HepG2 (cell line): Measurements from ENCODE around the gene UACA. TPM values are rescaled to one million over a fixed set of nuclear protein-coding genes. Genes with fewer than 3 reads are reported as not detected.
A peak's percentile ranks its signal among the peaks of the same experiment; 100 is the strongest.

Experiments
- CREB1 ChIP-seq, 2 experiments: fragments of 450-650 bp in 1 of 2; IDR thresholded peaks; 2 replicates each; pipeline ENCODE4 v1.6.1; 2016 to 2017; ENCODE audit warnings: control low read depth in 1 of 2, mild to moderate bottlenecking in 1 of 2, missing compliant biosample characterization in 1 of 2, missing genetic modification characterization in 1 of 2
- DMAP1 ChIP-seq: IDR thresholded peaks from 2 replicates; pipeline ENCODE4 v1.6.1; 2016
- FOXK1 ChIP-seq: sonication (generic); formaldehyde crosslinking; IDR thresholded peaks from 2 replicates; pipeline ENCODE4 v1.4.0; 2020; ENCODE audit warnings: low read depth, missing genetic modification reagents, borderline replicate concordance
- GPBP1L1 ChIP-seq: sonication (generic); formaldehyde crosslinking; IDR thresholded peaks from 2 replicates; pipeline ENCODE4 v1.5.0; 2020; ENCODE audit warnings: mild to moderate bottlenecking, missing genetic modification reagents
- HES4 ChIP-seq: sonication (generic); formaldehyde crosslinking; IDR thresholded peaks from 2 replicates; pipeline ENCODE4 v1.9.0; 2021; ENCODE audit warnings: mild to moderate bottlenecking, missing genetic modification reagents, borderline replicate concordance
- HIVEP1 ChIP-seq: sonication (generic); formaldehyde crosslinking; IDR thresholded peaks from 2 replicates; pipeline ENCODE4 v1.4.0; 2020; ENCODE audit warnings: mild to moderate bottlenecking, missing genetic modification reagents
- NFKB2 ChIP-seq: sonication (generic); formaldehyde crosslinking; IDR thresholded peaks from 2 replicates; pipeline ENCODE4 v1.4.0; 2020; ENCODE audit warnings: missing genetic modification reagents, borderline replicate concordance
- PATZ1 ChIP-seq: sonication (generic); formaldehyde crosslinking; IDR thresholded peaks from 2 replicates; pipeline ENCODE4 v1.4.0; 2020; ENCODE audit warnings: missing genetic modification reagents
- RFX3 ChIP-seq: IDR thresholded peaks from 2 replicates; pipeline ENCODE4 v1.6.1; 2016; ENCODE audit warnings: missing biosample characterization, missing genetic modification reagents
- SKI ChIP-seq: fragments of 450-650 bp; IDR thresholded peaks from one replicate; pipeline ENCODE4 v1.6.1; 2018; ENCODE audit warnings: mild to moderate bottlenecking; ENCODE audit not compliant: partially characterized antibody
- SOX6 ChIP-seq, 2 experiments: fragments of 450-650 bp in 1 of 2; sonication (generic) in 1 of 2; formaldehyde crosslinking in 1 of 2; IDR thresholded peaks; 2 replicates each; pipeline versions ENCODE4 v1.4.0 to v1.6.1; 2017 to 2020; ENCODE audit warnings: antibody characterized with exemption in 1 of 2, mild to moderate bottlenecking in 1 of 2, missing genetic modification reagents in 1 of 2
- SP2 ChIP-seq: sonication (generic); formaldehyde crosslinking; IDR thresholded peaks from 2 replicates; pipeline ENCODE4 v1.5.1; 2020; ENCODE audit warnings: mild to moderate bottlenecking, missing genetic modification reagents
- TCF7 ChIP-seq: sonication (generic); IDR thresholded peaks from 2 replicates; pipeline ENCODE4 v1.6.1; 2016; ENCODE audit warnings: antibody characterized with exemption, low read depth
- TGIF2 ChIP-seq: IDR thresholded peaks from 2 replicates; pipeline ENCODE4 v1.6.1; 2016; ENCODE audit warnings: control low read depth, missing compliant biosample characterization
- ZBTB25 ChIP-seq: IDR thresholded peaks from 2 replicates; pipeline ENCODE4 v1.6.1; 2018; ENCODE audit warnings: missing genetic modification reagents
- ZBTB4 ChIP-seq: sonication (generic); formaldehyde crosslinking; IDR thresholded peaks from 2 replicates; pipeline ENCODE4 v1.4.0; 2020; ENCODE audit warnings: missing genetic modification reagents, mild to moderate bottlenecking, borderline replicate concordance
- ZNF232 ChIP-seq: sonication (generic); formaldehyde crosslinking; IDR thresholded peaks from 2 replicates; pipeline ENCODE4 v1.4.0; 2020; ENCODE audit warnings: missing genetic modification reagents, borderline replicate concordance
- ZNF597 ChIP-seq: sonication (generic); formaldehyde crosslinking; IDR thresholded peaks from 2 replicates; pipeline ENCODE4 v1.5.0; 2020; ENCODE audit warnings: missing genetic modification reagents
- ZNF768 ChIP-seq: sonication (generic); formaldehyde crosslinking; IDR thresholded peaks from 2 replicates; pipeline ENCODE4 v1.4.0; 2020; ENCODE audit warnings: missing genetic modification reagents
- polyA plus RNA-seq, 8 experiments: library from polyadenylated mRNA; depleted of rRNA in 3 of 8; stranded (reverse) in 7 of 8; unstranded in 1 of 8; fragments of >200 nt; fragmentation: Illumina TruSeq in 4 of 8; extraction: Trizol in 4 of 8; gene quantifications; 2 replicates each; pipeline versions ENCODE4 v1.2.1 to v1.2.3, GENCODE V29; 2011 to 2016; ENCODE audit warnings: low read depth in 4 of 8, missing spikeins in 1 of 8, mixed read lengths in 1 of 8; ENCODE audit not compliant: insufficient read depth in 1 of 8
- total RNA-seq, 5 experiments: library from RNA; depleted of rRNA; stranded (reverse); fragments of >200 nt; fragmentation: Illumina TruSeq; extraction: Trizol; gene quantifications; 2 replicates each; pipeline ENCODE4 v1.2.3, GENCODE V29; 2016; ENCODE audit warnings: low read depth in 1 of 5

The UACA gene
- total and polyA plus RNA-seq, 2 of the 13 experiments (the other 11 are each of a cell fraction or from before 2014, with no cell fraction given), result 17.8 to 39.2 TPM

GRCh38 chr15:70758790-70759462 lies 4.4 kb downstream of the UACA start (continued):
- TF ChIP-seq SP2 (CRISPR knock-in tag) (no peak), ZNF232 (no peak), NFKB2 (CRISPR knock-in tag) (no peak), TGIF2 (no peak), CREB1 (IDR thresholded peaks at IDR 0.05) (no peak), CREB1 (CRISPR knock-in tag; IDR thresholded peaks at IDR 0.05) (0 out of 2 replicates have a peak, but pooled peaks have one; percentile 21), FOXK1 (CRISPR knock-in tag) (peak; percentile 70), SOX6 (IDR thresholded peaks at IDR 0.05) (no peak), SOX6 (CRISPR knock-in tag; IDR thresholded peaks at IDR 0.05) (peak; percentile 71), DMAP1 (CRISPR knock-in tag) (no peak), HES4 (CRISPR knock-in tag) (no peak), GPBP1L1 (CRISPR knock-in tag) (no peak), ZBTB4 (CRISPR knock-in tag) (no peak), PATZ1 (CRISPR knock-in tag) (peak; percentile 46; the same call in 1 of the 2 replicates), SKI (peak; percentile 66), RFX3 (CRISPR knock-in tag) (no peak), ZNF768 (CRISPR knock-in tag) (no peak), ZNF597 (no peak), ZBTB25 (CRISPR knock-in tag) (no peak), TCF7 (peak; percentile 55), HIVEP1 (peak; percentile 85)
